Retinal pigment epithelial cell (primary cell): ENCODE measurements around the gene ZNF600.
"Not testable (repeated sequence)": the region's sequence is repeated elsewhere in the genome, so short reads cannot be mapped to it uniquely, and the experiment has no call there.

Experiments used
- DNase-seq: peaks from one replicate; pipeline ENCODE4 v3.0.0-alpha.2; 2010; ENCODE audit warnings: low read depth
- H3K4me3 ChIP-seq: 2 replicates; pipeline ENCODE4 v1.5.1; 2011; ENCODE audit warnings: mild to moderate bottlenecking, low read length, control low read depth, moderate library complexity
- TF ChIP-seq, protein P1 (sequence below): conservative IDR thresholded peaks from 2 replicates; pipeline ENCODE4 v1.5.1; 2011; ENCODE audit warnings: low read depth, low read length, control low read depth, inconsistent platforms

The ZNF600 gene

DNA sequence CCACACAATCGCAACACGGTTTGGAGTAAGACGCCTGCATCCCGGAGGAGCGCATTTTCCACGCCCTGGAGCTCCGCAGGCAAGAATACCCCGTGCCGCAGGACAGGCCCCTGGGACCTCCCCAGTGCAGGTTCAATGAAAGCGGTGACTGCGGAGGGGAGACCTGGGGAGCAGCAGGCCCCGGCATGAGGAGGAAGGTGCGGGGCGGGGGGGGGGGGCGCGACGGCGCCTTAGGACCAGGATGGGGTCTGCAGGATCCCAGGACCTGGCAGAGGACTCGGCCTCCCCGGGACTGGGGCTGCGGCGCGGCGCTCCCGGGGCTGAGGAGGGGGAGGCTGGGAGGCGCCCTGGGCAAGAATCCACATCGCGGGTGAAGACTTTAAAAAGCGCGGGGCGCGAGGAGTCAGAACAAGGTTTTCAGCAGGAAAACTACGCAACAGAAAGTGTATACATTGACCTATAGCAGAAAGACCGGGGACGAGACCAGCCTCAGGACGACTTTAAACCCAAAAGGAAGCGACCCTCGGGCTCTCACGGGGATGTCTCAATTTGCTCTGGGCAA is 52.2 kb downstream of the ZNF600 start:
- H3K4me3 ChIP-seq: peak overlapping the region; percentile 94
- TF ChIP-seq, protein P1, sequence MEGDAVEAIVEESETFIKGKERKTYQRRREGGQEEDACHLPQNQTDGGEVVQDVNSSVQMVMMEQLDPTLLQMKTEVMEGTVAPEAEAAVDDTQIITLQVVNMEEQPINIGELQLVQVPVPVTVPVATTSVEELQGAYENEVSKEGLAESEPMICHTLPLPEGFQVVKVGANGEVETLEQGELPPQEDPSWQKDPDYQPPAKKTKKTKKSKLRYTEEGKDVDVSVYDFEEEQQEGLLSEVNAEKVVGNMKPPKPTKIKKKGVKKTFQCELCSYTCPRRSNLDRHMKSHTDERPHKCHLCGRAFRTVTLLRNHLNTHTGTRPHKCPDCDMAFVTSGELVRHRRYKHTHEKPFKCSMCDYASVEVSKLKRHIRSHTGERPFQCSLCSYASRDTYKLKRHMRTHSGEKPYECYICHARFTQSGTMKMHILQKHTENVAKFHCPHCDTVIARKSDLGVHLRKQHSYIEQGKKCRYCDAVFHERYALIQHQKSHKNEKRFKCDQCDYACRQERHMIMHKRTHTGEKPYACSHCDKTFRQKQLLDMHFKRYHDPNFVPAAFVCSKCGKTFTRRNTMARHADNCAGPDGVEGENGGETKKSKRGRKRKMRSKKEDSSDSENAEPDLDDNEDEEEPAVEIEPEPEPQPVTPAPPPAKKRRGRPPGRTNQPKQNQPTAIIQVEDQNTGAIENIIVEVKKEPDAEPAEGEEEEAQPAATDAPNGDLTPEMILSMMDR: no peak
- DNase-seq: no peak

DNA sequence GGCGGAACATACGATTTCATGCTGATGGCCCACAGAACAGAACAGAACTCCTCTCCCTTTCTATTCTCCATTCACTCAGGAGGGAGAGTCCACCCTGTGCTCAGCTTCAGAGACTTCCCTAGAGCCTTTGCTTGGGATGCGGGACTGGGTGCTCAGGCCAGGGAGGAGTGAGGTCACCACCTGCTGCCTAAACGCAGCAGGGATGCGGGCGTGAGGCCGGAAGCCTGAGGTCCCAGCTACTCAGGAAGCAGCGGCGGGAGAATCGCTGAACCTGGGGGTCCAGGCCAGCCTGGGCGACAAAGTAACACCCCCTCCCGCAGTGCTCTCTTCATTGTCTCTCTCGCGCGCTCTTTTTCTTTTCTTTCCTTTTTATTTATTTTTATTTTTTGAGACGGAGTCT is 60.5 kb downstream of the ZNF600 start:
- not testable (repeated sequence) for H3K4me3 ChIP-seq, DNase-seq

DNA sequence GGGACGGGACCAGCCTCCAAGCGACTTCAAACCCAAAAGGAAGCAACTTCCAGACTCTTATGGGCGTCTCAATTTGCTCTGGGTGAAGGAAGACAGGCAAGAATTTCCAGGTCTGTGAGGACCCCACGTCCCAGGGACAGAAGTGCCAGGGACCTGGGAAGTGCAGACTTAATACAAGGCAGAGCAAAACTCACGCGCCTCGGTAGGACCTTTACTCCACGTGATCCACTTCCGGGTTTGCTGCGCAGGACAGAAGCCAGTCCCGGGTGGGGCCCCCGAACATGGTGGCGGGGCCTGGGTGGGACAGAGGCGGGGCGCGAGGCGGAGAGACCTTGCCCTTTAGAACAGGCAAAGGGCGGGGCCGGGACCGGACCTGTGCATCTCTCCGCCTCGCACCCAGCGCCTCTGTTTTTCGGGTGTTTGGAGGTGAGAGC is 61.0 kb downstream of the ZNF600 start:
- no peak for DNase-seq
- TF ChIP-seq, protein P1: no peak
- H3K4me3 ChIP-seq: no peak overlapping the region

DNA sequence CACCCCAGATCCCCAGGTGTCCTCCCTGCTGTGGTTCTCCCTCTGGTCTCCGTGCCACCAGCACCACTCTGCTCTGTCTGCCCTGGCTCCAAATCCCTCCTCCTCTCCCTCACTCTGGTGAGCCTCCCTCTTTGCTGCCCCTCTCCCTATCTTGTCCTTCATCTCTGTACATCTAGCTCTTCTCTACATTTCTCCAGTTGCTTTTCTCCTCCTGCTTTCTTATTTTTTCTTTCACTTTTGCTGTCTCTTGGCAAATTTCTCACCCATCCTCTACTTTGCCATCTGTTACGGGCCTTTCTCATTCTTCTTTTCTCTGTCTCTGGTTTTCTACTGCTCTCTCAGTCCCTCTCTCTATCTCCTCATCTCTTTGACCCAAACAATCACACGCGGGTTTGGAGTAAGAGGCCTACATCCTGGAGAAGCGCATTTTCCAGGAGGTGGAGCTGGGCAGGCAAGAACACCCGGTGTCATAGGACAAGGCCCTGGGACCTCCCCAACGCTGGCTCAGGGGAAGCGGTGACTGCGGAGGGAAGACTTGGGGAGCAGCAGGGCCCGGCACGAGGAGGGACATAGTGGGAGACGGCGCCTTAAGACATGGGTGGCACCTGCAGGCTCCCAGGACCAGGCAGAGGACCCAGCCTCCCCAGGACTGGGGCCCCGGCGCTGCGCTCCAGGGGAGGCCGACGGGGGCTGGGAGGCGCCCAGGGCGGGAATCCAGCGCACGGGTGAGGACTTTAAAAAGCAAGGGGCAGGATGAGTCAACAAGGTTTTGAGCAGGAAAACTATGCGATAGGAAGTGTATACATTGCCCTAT is 61.7 kb downstream of the ZNF600 start:
- no peak overlapping the region for H3K4me3 ChIP-seq
- TF ChIP-seq, protein P1: no peak
- no peak for DNase-seq

DNA sequence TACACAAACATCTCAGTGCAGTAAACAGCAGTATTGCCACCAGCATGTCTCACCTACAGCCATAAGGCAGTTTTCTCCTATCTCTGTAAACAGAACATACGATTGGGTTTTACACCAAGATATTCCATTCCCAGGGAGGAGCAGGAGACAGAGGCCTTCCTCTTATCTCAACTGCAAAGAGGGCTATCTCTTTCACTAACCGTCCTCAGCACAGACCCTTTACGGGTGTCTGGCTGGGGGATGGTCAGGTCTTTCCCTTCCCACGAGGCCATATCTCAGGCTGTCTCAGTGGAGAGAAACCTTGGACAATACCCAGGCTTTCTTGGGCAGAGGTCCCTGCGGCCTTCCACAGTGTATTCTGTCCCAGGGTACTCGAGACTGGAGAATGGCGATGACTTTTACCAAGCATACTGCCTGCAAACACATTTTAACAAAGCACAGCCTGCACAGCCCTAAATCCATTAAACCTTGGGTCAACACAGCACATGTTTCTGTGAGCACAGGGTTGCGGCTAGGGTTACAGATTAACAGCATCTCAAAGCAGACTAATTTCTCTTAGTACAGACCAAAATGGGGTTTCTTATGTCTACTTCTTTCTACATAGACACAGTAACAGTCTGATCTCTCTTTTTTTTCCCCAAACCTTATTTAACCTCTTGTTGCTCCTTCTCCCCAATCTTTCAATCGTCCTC is 62.5 kb downstream of the ZNF600 start:
- H3K4me3 ChIP-seq, DNase-seq: not testable (repeated sequence)

DNA sequence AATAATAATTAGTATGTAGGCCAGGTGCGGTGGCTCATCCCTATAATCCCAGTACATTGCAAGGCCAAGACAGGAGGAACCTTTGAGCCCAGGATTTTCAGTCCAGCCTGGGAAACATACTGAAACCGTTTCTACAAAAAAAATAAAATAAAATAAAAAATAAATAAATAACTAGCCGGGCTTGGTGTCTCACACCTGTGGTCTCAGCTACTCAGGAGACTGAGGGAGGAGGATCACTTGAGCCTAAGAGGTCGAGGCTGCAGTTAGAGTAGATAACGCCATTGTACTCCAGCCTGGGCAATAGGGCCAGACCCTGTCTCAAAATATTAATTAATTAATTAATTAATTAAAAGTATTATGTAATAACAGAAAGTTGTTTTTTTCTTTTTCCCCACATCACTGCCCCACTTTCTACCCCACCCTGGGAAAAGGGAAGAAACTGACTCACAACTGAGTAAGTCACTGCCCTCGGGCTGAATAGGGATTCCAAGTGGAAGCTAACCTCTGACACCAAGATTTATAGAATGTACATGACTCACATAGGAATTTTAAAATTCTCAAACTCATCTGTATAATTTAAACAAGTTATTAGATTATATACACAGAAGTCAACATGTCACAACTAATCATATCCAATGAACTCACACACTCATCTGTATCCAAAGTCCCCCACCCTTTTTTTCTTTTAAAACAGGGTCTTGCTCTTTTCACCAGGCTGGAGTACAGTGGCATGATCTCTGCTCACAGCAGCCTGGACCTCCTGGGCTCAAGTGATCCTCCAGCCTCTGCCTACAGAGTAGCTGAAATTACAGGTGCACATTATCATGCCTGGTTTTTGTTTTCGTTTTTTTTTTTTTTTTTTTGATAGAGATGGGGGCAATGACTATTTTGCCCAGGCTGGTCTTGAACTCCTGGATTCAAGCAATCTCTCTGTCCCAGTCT is 64.3 kb downstream of the ZNF600 start:
- DNase-seq: no peak
- no peak overlapping the region for H3K4me3 ChIP-seq
- TF ChIP-seq, protein P1: no peak

DNA sequence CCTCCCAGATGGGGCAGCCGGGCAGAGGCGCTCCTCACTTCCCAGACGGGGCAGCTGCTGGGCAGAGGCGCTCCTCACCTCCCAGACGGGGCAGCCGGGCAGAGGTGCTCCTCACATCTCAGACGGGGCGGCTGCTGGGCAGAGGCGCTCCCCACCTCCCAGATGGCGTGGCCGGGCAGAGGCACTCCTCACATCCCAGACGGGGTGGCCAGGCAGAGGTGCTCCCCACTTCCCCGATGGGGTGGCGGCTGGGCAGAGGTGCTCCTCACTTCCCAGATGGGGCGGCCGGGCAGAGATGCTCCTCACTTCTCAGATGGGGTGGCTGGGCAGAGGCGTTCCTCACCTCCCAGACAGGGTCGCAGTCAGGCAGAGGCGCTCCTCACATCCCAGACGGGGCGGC is 66.0 kb downstream of the ZNF600 start:
- not testable (repeated sequence) for DNase-seq, H3K4me3 ChIP-seq

DNA sequence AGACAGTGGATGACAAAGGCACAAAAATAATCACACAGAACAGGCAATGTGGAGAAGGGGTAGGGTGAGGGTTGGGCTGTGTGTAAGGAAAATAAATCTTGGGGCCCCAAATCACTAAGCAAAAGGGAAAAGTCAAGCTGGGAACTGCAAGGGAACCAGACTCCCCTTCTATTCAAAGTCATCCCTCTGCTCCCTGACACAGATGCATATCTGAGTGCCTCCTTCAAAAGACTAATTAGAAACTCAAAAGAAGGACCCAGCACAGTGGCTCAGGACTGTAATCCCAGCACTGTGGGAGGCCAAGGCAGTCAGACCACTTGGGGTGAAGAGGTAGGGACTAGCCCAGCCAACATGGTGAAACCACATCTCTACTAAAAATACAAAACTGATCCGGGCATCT is 70.1 kb downstream of the ZNF600 start:
- H3K4me3 ChIP-seq: no peak overlapping the region
- no peak for DNase-seq
- TF ChIP-seq, protein P1: no peak

DNA sequence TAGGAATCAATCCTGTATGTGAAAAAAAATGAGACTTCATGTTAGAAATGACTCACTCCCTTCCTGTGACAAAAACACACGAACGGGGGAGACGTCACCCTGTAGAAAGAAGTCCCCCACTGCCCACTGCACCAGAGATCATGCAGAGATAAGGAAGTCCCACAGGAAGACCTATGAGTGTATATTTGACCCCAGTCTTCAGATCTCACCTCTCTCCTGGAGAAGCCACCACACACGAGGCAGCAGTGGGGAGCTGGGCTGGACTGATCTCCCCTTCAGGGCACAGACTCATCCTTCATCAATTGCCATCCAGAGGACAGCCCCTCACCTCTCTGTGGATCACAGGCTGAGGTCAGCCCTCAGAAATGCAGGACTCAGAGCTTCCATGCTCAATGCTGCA is 70.7 kb downstream of the ZNF600 start:
- DNase-seq: not testable (repeated sequence)

DNA sequence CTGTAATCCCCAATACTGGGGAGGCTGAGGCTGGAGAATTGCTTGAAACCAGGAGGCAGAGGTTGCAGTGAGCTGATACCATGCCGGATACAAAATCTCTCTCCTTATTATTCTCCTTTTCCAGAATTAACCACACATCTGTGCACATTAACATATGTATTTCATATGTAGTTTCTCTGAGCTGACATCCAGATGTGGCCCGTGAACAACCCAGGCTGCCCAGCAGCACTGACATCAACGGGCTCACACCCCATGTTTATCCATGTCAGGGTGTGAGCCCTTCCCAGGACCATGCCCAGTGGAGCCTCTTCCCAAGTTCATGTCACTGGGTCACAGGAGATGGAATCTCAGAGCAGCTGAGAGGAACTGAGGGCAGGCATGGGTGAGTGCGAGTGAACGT is 71.3 kb downstream of the ZNF600 start:
- not testable (repeated sequence) for H3K4me3 ChIP-seq, DNase-seq

More for the DNA sequence above, 70.7 kb downstream of the ZNF600 start:
- H3K4me3 ChIP-seq: not testable (repeated sequence)
